ENCODE data around the gene ZSCAN30.
"Not testable (repeated sequence)": the region's sequence is repeated elsewhere in the genome, so short reads cannot be mapped to it uniquely, and the experiment has no call there.

Gene ZSCAN30

DNA sequence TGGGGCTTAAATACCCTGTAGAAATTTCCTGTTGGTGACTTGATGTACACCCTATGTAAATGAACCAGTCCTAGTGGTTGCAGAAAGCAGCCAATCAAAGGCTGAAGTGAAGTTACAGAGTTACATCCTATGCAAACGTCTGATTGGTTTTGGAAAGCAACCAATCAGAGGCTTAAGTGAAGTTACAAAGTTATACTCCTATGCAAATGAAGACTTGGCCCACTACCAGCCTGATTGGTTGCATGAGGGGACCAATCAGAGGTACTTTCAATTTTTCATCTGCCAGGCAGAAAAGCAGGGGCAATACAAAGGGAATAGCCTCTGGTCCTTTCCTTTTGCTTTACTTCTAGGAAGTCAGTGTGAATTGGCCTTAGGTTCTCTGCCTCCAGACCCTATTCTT, 62.8 kb downstream of the ZSCAN30 start:
- no peak for DNase-seq

DNA sequence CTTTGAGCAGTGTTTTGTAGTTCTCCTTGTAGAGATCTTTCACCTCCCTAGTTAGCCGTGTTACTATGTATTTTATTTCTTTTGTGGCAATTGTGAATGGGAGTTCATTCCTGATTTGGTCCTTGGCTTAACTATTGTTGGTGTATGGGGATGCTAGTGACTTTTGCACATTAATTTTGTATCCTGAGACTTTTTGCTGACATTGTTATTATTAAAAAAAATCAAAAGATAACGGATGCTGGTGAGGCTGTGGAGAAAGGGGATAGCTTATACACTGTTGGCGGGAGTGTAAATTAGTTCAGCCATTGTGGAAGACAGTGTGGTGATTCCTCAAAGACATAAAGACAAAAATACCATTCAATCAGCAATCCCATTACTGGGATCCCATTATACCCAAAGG, 66.2 kb downstream of the ZSCAN30 start:
- DNase-seq: no peak

DNA sequence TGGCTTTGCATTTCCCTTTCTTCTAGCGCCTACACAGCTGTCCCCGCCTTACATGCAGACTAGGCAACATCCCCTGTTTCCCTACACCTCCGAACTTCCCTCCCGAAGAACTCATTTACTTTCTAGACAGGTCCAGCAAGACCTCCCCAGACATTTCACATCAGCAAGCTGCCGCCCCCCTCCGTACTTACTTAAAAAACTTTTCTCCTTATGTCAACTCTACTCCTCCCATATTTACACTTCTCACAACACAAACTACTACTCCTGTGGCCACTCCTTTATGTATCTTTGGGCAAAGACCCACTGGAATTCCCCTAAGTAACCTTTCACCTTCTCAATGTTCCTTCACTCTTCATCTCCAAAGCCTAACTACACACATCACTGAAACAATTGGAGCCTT, 69.6 kb downstream of the ZSCAN30 start:
- no peak for DNase-seq

DNA sequence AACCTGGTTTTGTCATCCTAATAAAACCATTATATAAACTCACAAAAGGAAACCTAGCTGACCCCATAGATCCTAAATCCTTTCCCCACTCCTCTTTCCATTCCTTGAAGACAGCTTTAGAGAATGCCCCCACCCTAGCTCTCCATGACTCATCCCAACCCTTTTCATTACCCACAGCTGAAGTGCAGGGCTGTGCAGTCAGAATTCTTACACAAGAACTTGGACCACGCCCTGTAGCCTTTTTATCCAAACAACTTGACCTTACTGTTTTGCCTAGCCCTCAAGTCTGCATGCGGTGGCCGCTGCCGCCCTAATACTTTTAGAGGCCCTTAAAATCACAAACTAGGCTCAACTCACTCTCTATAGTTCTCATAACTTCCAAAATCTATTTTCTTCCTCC, 70.7 kb downstream of the ZSCAN30 start:
- DNase-seq: not testable (repeated sequence)

DNA sequence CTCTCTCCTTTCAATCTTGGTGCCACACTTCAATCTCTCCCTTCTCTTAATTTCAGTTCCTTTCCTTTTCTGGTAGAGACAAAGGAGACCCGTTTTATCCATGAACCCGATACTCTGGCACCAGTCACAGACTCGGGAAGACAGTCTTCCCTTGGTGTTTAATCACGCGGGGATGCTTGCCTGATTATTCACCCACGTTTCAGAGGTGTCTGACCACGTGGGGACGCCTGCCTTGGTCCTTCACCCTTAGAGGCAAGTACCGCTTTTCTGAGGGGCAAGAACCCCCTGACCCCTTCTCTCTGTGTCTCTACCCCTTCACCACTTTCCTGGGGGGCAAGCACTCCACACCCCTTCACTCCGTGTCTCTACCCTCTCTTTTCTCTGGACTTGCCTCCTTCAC, 73.4 kb downstream of the ZSCAN30 start:
- DNase-seq: not testable (repeated sequence)

DNA sequence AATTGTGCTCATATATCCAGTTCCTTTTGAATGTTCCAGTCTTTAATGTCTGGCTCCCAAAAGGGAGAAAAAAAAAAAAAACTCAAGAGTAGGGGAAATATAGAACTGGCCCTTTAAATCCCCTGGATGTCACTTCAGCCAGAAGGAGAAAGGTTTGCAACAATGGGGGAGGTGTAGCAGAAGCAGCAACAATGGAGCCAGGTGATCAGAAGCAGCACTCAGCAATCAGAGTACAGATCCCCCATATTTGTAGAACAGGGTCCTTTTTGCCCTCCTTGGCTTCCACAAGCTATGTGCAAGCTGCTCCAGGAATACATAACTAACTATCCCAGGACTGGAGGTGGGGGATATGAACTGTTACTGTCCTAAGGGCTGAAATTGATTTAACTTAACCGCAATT, 75.0 kb downstream of the ZSCAN30 start:
- no peak for DNase-seq

DNA sequence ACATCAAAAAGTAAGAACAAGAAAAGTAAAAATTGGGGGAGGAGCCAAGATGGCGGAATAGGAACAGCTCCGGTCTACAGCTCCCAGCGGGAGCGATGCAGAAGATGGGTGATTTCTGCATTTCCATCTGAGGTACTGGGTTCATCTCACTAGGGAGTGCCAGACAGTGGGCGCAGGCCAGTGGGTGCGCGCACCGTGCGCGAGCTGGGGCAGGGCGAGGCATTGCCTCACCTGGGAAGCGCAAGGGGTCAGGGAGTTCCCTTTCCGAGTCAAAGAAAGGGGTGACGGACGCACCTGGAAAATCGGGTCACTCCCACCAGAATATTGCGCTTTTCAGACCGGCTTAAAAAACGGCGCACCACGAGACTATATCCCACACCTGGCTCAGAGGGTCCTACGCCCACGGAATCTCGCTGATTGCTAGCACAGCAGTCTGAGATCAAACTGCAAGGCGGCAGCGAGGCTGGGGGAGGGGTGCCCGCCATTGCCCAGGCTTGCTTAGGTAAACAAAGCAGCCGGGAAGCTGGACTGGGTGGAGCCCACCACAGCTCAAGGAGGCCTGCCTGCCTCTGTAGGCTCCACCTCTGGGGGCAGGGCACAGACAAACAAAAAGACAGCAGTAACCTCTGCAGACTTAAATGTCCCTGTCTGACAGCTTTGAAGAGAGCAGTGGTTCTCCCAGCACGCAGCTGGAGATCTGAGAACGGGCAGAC, 84.1 kb downstream of the ZSCAN30 start:
- not testable (repeated sequence) for DNase-seq

DNA sequence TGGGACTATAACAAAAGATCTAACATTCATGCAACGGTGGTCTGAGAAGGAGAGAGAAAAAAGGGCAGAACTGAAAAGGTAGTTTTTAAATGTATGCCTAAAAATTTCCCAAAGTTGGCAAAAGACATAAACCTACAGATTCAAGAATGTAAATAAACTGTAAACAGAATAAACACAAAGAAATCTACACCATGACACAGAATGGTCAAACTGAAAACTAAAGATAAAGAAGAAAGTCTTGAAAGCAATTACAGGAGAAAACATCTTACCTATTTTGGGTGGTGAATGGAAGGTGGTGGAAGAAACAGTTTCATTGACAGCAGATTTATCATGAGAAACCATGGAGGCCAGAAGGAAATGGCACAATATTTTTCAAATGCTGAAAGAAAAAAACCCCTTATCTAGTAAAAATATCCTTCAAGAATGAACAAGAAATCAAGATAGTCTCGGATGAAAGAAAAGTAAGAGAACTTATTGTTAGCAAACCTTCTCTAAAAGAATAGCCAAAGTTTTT, 84.8 kb downstream of the ZSCAN30 start:
- no peak for DNase-seq

DNA sequence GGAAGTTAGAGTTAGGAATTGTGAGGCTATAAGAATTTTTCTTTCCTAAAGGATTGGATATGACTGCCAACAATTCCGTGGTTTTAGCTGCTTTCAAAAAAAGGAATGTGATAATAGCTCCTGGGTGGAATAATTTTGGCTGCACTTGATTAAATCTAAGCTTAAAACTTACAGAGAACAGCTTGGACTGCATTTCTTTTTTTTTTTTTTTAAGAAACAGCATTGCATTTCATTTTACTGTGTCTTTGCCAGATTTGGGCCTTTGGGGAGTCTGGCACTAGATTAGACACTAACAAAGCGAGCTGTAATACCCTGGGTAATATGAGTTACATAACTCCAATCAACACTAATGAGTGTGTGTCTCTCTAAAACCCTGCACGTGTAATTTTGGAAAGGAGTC, 87.0 kb downstream of the ZSCAN30 start:
- DNase-seq: no peak

DNA sequence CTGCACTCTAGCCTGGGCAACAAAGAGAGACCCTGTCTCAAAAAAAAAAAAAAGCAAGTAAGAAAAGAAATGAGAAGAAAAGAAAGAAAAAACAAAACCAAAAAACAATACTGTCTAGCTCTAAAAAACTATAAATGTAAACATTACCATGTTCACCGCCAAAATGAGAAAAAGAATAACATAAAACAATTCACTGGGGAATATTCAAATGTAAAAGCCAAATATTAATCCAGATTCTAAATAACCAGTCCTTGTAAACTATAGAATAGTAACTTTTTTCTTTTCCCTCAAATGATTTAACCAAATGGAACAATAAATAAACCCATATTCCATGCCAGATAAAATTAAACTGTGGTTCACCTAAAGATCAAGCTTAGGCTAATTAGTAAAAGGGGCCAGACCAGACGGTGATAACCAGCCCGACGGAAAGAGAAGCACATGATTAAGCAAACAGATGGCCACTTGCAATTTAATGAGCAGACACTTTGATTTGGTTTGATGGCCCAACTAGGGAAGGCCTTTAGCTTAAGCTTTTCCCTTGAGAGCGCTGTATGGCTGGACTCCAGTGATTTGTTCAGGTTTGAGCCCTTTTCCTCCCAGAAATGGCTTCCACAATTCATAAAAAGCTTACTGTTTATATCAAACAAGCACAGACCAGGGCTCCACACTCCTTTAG, 88.6 kb downstream of the ZSCAN30 start:
- no peak for DNase-seq
